SK-N-SH (cell line): ENCODE measurements around the gene CACNA1E.

Source experiments
- CTCF ChIP-seq: fragments of 200-600 bp; sonication (generic); IDR thresholded peaks from 2 replicates; pipeline ENCODE4 v1.6.1; 2017; ENCODE audit warnings: antibody characterized with exemption, mild to moderate bottlenecking, moderate library complexity
- MXI1 ChIP-seq: IDR thresholded peaks from 2 replicates; pipeline ENCODE4 v1.6.1; 2012; ENCODE audit warnings: mild to moderate bottlenecking, low read depth, low read length, improper control_type of control experiment
- POLR2AphosphoS5 ChIP-seq: IDR thresholded peaks from 2 replicates; pipeline ENCODE4 v1.6.1; 2012; ENCODE audit warnings: low read depth, low read length
- USF1 ChIP-seq: IDR thresholded peaks from 2 replicates; pipeline ENCODE4 v1.4.0; 2012; ENCODE audit warnings: low read depth, borderline replicate concordance

GRCh38 chr1:181592255-181592859 is 109.0 kb downstream of the CACNA1E start:
- TF ChIP-seq CTCF (no peak), POLR2AphosphoS5 (no peak), USF1 (no peak), MXI1 (no peak)
